ENCODE data around the gene DRP2. TPM values are rescaled to one million over a fixed set of nuclear protein-coding genes. Genes with fewer than 3 reads are reported as not detected.

The DRP2 gene
- total RNA-seq, 3 donors from 2014 or later (not counting 1 experiment from before 2014, with no cell fraction given) = 0.07 TPM; not detected in 2

DNA sequence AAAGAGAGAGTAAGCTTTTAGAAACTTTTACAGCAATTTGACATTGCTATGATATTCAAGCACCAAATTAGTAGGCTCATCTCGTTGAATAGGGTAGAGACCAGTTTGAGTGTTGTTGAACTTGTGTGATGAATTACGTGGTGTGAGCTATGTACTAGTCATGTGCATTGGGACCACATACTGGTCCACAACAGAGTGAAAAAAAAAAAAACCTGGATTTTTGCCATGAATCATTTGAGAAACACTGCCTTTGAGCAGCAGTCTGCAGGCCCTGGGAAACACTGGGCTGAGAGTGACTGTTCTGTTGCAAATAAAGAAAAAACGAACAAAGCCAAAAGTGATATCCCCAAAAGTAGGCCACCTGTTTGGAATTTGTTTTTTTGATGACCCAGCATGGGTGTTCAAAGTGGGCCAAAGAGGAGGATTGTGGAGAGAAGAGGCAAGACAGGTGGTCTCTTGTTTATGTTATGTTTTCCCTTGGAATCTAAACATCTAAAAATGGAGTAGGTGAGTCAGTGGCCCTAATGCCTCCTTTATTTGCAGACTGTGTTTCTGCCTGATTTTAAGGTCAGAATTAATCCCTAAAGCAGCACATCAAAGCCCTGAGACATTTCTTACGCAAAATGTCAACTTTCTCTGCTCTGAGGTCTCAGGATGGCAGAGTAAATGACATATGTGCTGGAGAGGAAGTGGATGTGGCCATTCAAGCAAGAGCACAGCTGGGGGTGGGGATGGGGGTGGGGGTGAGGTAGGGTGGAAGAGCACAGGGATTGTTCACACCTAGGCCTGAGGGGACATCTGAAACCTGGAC is 38.1 kb downstream of the DRP2 start:
- Histone ChIP-seq H3K27me3 (ENCODE audit: control insufficient read depth, insufficient read depth, low read length) (no peaks in the 10 kb centered on the region), H3K9me3 (ENCODE audit: control insufficient read depth, insufficient read depth, low read length) (no peaks in the 10 kb centered on the region), H3K4me1 (ENCODE audit: control insufficient read depth, insufficient read depth, low read length) (peaks cover 5% of the 10 kb centered on the region), H3K27ac (ENCODE audit: low read length) (no peak overlapping the region), H3K36me3 (ENCODE audit: control insufficient read depth, insufficient read depth, low read length) (no peaks in the 10 kb centered on the region), H3K4me3 (ENCODE audit: low read length) (no peak overlapping the region)
- no peak for ATAC-seq
- Mint-ChIP-seq H3K4me3 (no peak overlapping the region), H3K4me1 (peaks cover 5 to 6% of the 10 kb centered on the region in 2 donors), H3K27ac (no peak overlapping the region), H3K9me3 (no peaks in the 10 kb centered on the region), H3K27me3 (ENCODE audit: low read depth in 2 of 2) (no peaks in the 10 kb centered on the region), H3K36me3 (no peaks in the 10 kb centered on the region)
- DNase-seq = no peak
- intact Hi-C loops (cut with micrococcal nuclease) = no loop called here
- 84% methylated on average over 3 of the region's 4 CpGs for WGBS (ENCODE audit: insufficient coverage)
- TF ChIP-seq, protein P1, sequence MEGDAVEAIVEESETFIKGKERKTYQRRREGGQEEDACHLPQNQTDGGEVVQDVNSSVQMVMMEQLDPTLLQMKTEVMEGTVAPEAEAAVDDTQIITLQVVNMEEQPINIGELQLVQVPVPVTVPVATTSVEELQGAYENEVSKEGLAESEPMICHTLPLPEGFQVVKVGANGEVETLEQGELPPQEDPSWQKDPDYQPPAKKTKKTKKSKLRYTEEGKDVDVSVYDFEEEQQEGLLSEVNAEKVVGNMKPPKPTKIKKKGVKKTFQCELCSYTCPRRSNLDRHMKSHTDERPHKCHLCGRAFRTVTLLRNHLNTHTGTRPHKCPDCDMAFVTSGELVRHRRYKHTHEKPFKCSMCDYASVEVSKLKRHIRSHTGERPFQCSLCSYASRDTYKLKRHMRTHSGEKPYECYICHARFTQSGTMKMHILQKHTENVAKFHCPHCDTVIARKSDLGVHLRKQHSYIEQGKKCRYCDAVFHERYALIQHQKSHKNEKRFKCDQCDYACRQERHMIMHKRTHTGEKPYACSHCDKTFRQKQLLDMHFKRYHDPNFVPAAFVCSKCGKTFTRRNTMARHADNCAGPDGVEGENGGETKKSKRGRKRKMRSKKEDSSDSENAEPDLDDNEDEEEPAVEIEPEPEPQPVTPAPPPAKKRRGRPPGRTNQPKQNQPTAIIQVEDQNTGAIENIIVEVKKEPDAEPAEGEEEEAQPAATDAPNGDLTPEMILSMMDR (IDR thresholded peaks at IDR 0.05) = no peak

DNA sequence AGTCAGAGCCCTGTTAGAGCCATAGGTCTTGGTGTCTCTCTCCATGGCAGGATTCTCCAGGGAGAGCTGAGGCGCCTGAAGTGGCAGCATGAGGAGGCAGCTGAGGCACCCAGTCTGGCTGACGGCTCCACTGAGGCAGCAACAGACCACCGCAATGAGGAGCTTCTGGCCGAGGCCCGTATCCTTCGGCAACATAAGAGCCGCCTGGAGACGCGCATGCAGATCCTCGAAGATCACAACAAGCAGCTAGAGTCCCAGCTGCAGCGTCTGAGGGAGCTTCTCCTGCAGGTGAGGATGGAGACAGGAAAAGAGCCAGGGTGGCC is 38.6 kb downstream of the DRP2 start:
- H3K27me3 ChIP-seq (ENCODE audit: control insufficient read depth, insufficient read depth, low read length) = no peaks in the 10 kb centered on the region
- H3K27ac ChIP-seq (ENCODE audit: low read length) = peak overlapping the region; percentile 40
- no peak overlapping the region for H3K4me3 Mint-ChIP-seq
- H3K9me3 ChIP-seq (ENCODE audit: control insufficient read depth, insufficient read depth, low read length) = no peaks in the 10 kb centered on the region
- no peaks in the 10 kb centered on the region for H3K27me3 Mint-ChIP-seq (ENCODE audit: low read depth in 2 of 2)
- H3K27ac Mint-ChIP-seq = no peak overlapping the region
- H3K4me1 ChIP-seq (ENCODE audit: control insufficient read depth, insufficient read depth, low read length) = peaks cover 5% of the 10 kb centered on the region
- DNase-seq = no peak
- ATAC-seq = no peak
- peaks cover 5 to 6% of the 10 kb centered on the region in 2 donors for H3K4me1 Mint-ChIP-seq
- WGBS (ENCODE audit: insufficient coverage) = 94% methylated on average over 11 of the region's 11 CpGs
- no peaks in the 10 kb centered on the region for H3K36me3 ChIP-seq (ENCODE audit: control insufficient read depth, insufficient read depth, low read length)
- TF ChIP-seq, protein P1 (IDR thresholded peaks at IDR 0.05) = no peak
- intact Hi-C loops (cut with micrococcal nuclease) = no loop called here
- H3K9me3 Mint-ChIP-seq = no peaks in the 10 kb centered on the region
- H3K36me3 Mint-ChIP-seq = no peaks in the 10 kb centered on the region
- no peak overlapping the region for H3K4me3 ChIP-seq (ENCODE audit: low read length)

DNA sequence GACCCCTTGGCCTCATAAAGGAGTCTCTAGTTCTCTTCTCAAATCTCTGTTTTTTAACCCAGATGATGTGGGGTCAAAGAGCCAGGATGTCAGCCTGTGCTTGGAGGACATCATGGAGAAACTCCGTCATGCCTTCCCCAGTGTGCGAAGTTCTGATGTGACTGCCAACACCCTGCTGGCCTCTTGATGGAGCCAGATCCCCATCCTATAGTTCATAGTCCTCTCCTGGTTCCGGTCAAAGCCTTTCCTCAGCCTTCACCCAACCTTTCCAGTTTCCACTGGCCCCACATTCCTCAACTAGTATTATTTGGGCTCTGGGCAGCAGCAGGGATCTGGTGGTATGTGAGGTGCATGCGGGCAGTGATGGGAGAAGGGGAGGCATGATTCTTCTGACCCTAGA is 40.8 kb downstream of the DRP2 start:
- Mint-ChIP-seq H3K4me1 (peaks cover 5 to 6% of the 10 kb centered on the region in 2 donors), H3K4me3 (no peak overlapping the region), H3K9me3 (no peaks in the 10 kb centered on the region), H3K27ac (no peak overlapping the region), H3K27me3 (ENCODE audit: low read depth in 2 of 2) (no peaks in the 10 kb centered on the region), H3K36me3 (no peaks in the 10 kb centered on the region)
- intact Hi-C loops (cut with micrococcal nuclease) = no loop called here
- Histone ChIP-seq H3K36me3 (ENCODE audit: control insufficient read depth, insufficient read depth, low read length) (no peaks in the 10 kb centered on the region), H3K4me3 (ENCODE audit: low read length) (no peak overlapping the region), H3K4me1 (ENCODE audit: control insufficient read depth, insufficient read depth, low read length) (peaks cover 5% of the 10 kb centered on the region), H3K27ac (ENCODE audit: low read length) (no peak overlapping the region), H3K9me3 (ENCODE audit: control insufficient read depth, insufficient read depth, low read length) (no peaks in the 10 kb centered on the region), H3K27me3 (ENCODE audit: control insufficient read depth, insufficient read depth, low read length) (no peaks in the 10 kb centered on the region)
- TF ChIP-seq, protein P1 (IDR thresholded peaks at IDR 0.05) = no peak
- 90% methylated on average over 3 of the region's 4 CpGs for WGBS (ENCODE audit: insufficient coverage)
- no peak for DNase-seq
- ATAC-seq = no peak

DNA sequence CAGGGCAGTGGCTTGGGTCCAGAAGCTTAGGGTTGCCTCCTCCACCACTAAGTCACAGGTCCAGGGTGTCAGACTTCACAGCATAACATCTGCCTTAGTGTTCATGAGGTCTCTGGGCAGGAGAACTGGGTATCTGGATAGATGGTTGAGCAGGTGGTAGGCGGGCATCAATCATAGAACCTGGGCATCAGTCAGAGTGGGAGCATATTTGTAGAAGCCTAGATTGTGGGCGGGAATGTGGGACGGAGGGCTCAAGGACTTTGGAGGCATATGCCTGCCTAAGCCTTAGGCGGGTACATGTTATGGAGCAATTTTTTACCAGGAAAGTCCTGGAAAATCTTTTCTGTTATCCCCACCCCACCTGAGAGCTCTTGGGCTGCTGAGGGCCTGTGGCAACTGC is 43.0 kb downstream of the DRP2 start:
- H3K27ac Mint-ChIP-seq = no peak overlapping the region
- no peaks in the 10 kb centered on the region for H3K27me3 Mint-ChIP-seq (ENCODE audit: low read depth in 2 of 2)
- Histone ChIP-seq H3K9me3 (ENCODE audit: control insufficient read depth, insufficient read depth, low read length) (no peaks in the 10 kb centered on the region), H3K27ac (ENCODE audit: low read length) (no peak overlapping the region), H3K4me3 (ENCODE audit: low read length) (no peak overlapping the region), H3K27me3 (ENCODE audit: control insufficient read depth, insufficient read depth, low read length) (no peaks in the 10 kb centered on the region), H3K36me3 (ENCODE audit: control insufficient read depth, insufficient read depth, low read length) (no peaks in the 10 kb centered on the region), H3K4me1 (ENCODE audit: control insufficient read depth, insufficient read depth, low read length) (peaks cover 5% of the 10 kb centered on the region)
- no peaks in the 10 kb centered on the region for H3K9me3 Mint-ChIP-seq
- H3K4me1 Mint-ChIP-seq = peaks cover 2 to 3% of the 10 kb centered on the region in 2 donors
- H3K36me3 Mint-ChIP-seq = no peaks in the 10 kb centered on the region
- no peak for ATAC-seq
- TF ChIP-seq, protein P1 (IDR thresholded peaks at IDR 0.05) = no peak
- no peak overlapping the region for H3K4me3 Mint-ChIP-seq
- DNase-seq = no peak
- intact Hi-C loops (cut with micrococcal nuclease) = no loop called here
- 98% methylated on average over 3 of the region's 4 CpGs for WGBS (ENCODE audit: insufficient coverage)
